ENCODE data around the gene LSM7.

- TF ChIP-seq CTCF (IDR thresholded peaks at IDR 0.05) (no peak), POLR2A (IDR thresholded peaks at IDR 0.05) (no peak)
These were observed 41.8 kb downstream of the LSM7 start for GRCh38 chr19:2286402-2287140.

All from breast epithelium (tissue), 3 donors.